GF-D8 (cell line): ENCODE results near the gene HM13.
"Not testable (repeated sequence)": the region's sequence is repeated elsewhere in the genome, so short reads cannot be mapped to it uniquely, and the experiment has no call there.

Source experiments
- DNase-seq: peaks from one replicate; lab custom pipeline; 2025; lab: John Stamatoyannopoulos, UW

The HM13 gene, protein sequence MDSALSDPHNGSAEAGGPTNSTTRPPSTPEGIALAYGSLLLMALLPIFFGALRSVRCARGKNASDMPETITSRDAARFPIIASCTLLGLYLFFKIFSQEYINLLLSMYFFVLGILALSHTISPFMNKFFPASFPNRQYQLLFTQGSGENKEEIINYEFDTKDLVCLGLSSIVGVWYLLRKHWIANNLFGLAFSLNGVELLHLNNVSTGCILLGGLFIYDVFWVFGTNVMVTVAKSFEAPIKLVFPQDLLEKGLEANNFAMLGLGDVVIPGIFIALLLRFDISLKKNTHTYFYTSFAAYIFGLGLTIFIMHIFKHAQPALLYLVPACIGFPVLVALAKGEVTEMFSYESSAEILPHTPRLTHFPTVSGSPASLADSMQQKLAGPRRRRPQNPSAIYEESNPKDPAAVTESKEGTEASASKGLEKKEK

DNA sequence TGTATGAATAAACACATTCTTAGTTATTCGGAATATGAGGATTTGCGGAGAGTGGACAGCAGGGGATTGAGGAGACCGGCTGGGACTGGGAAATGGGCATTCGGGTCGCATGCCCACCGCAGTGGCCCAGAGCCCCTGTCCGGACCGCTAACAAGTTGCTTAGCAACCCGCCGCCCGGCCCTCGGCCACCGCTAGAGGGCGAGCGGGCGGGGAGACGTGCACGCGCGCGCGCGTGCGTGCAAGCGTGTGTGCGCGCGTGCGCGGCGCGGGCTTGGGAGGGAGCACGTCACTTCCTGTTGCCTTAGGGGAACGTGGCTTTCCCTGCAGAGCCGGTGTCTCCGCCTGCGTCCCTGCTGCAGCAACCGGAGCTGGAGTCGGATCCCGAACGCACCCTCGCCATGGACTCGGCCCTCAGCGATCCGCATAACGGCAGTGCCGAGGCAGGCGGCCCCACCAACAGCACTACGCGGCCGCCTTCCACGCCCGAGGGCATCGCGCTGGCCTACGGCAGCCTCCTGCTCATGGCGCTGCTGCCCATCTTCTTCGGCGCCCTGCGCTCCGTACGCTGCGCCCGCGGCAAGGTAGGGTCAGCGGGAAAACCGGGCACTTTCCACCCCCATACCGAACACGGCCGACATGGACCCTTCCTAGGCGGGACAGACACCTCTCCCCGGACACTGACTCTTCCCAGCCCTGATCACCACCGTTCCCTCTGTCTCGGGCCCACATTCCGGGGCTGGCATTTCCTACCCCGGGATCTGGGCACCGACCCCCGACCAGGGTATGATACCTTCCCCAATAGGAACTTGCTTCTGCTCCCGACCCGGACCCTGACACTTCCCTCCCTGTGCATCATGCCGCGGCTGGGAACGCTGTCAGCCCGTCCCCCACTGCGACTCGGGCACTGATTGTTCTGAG is at the start of gene HM13:
Gene HM13, plus strand, starts transcription at position 289 of the 918 bp plus-strand sequence. Its CDS starts 110 bp downstream, at position 399.
- DNase-seq, result peak; percentile 67

GRCh38 chr20:31470946-31471345 is 43.3 kb upstream of the HM13 start:
- DNase-seq, result not testable (repeated sequence)

DNA sequence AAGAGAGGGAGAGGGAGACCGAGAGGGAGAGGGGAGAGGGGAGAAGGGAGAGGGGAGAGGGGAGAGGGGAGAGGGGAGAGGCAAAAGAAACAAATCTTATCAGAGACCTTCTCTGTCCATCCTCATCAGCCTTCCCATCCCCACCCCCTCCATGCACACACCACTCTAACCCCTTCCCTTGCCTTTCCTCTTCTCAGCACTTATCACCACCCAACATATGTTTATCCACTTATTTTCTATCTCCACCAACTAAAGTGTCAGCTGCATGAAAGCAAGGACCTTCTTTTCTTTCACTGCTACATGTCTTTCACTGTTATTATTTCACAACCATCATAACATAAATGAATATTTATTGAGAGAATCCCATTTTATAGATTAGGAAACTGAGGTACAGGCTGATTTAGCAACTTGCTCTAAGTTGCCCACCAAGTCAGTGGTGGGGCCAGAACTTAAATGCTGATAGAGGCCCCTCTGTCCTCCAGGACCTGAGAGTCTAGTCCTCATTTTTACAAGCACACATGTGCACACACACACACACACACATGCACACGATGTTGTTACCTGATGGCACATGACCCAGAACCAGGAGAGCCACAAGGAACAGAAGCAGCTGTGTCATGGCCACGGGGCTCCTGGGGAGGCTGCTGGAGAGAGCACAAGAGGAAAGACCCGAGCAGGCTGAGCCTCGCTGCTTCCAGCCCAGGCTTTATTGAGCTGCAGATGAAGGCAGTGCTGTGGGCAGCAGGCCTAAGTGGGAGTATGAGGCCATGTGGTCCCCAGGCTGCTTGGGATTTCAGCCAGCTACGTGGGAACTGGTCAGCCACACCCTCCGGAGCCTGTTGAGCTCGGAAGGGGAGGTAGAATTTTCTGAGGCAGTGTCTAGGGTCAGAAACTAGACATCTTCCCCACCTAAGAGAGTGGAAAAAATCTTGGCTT is 41.6 kb upstream of the HM13 start:
- DNase-seq, result no peak

GRCh38 chr20:31473331-31474096 is 40.7 kb upstream of the HM13 start:
- no peak for DNase-seq

DNA sequence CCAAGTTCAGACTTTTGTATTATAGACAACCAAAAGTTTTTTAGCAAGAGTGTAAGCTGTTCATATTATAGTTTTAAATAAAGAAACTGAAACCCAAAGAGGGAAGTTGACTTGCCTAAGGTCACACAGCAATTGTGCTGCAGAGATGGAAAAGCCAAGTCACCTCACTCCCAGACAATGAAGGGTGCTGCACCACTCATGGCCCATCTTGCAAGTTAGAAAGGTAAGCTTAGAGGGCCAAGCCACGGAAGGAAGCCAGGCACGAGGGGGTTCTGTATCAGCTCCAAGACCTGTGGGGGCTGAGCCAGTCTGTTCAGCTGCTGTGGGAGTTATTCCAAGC is 40.2 kb upstream of the HM13 start:
- DNase-seq, result no peak

DNA sequence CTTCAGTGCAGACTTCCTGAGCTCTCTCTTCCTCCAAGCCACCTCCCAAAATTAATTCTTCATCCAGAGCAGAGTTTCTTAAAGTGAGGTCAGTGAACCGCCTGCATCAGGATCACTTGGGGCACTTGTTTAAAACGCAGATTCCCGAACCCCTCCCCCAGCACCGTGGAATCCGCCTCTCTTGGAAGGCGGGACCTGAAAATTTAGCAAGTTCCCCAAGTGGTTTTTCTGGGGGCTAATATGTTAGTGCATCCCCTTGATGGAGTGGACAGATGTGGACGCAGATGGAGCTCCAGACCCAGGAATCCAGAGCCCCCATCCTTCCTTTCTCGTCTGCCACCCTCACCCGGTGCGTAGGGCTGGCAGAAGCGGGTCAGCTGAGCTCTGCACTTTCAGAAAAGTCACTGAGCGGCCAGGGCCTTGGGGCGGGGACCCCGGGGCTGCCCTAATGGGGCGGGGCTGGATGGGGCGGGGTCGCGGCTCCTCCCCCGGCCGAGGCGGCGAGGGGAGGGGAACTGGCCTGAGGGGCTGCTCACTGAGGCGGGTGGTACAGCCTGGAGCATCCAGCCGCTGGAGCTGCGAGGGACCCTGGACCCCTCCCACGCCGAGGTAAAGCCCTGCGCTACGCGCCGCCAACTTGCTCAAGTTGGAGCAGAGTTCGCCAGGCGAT is 39.3 kb upstream of the HM13 start, which contains the start of the genes DEFB124 and REM1:
Gene DEFB124, minus strand, starts transcription at position 370 of the 670 bp plus-strand sequence. CDS start 2,114 bp downstream, outside the sequence.
Gene REM1, plus strand, starts transcription at position 531 of the 670 bp plus-strand sequence. CDS start 1,158 bp downstream, outside the sequence.
- no peak for DNase-seq

GRCh38 chr20:31475472-31476293 is 38.6 kb upstream of the HM13 start:
- DNase-seq, result no peak

- DNase-seq, result no peak
Observed at GRCh38 chr20:31476294-31476585, 38.0 kb upstream of the HM13 start.

- DNase-seq, result no peak
Observed at GRCh38 chr20:31476643-31477215, 37.5 kb upstream of the HM13 start.

DNA sequence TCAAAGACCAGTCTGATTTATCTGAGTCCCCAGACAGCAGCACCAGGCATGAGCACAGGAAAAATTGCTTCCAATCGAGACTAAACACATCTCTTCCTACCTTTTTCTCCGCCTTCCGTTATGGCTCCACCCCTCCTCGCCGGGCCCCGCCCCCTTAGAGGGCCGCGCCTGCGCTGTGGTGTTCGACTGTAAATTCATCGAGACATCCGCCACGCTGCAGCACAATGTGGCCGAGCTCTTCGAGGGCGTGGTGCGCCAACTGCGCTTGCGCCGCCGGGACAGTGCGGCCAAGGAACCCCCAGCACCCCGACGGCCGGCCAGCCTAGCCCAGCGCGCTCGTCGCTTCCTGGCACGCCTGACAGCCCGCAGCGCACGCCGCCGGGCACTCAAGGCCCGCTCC is 30.2 kb upstream of the HM13 start:
- DNase-seq, result no peak

GRCh38 chr20:31485450-31486339 is 28.5 kb upstream of the HM13 start:
- DNase-seq, result no peak

DNA sequence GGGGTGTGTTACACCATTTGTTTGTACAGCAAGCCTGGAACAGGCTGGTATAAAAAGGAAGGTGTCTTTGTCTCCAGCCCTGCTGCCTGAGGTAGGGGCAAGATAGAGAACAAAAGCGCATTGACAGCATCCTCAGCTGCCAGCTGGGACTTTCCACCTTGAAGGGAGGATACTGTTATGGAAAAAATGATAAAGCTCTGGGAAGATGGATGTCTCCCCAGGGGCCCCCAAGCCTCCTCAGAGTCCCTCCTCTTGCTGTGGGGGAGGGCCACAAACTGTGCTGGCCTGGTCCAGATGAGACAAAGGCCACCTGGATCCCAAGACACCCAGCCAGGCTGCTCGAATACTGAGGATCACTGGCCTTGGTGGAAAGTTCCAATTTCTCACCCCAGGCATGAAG is 26.1 kb upstream of the HM13 start:
- no peak for DNase-seq

GRCh38 chr20:31489152-31489551 is 25.1 kb upstream of the HM13 start:
- DNase-seq, result no peak

DNA sequence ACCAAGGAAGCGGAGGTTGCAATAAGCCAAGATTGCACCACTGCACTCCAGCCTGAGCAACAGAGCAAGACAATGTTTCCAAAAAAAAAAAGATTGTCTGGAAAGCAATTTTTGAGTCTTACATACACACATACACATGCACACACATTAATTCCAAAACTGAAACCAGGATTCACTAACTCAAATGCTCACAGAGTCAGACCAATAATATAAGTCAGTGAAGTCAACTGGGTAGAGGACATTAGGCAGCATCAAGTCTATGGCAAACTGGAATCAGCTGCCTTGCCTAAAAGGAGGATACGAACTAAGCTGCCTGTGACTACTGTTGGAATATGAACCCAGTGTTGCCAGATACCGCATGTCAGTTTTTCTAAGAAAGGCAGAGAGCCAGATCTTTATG is 23.5 kb upstream of the HM13 start:
- no peak for DNase-seq

DNA sequence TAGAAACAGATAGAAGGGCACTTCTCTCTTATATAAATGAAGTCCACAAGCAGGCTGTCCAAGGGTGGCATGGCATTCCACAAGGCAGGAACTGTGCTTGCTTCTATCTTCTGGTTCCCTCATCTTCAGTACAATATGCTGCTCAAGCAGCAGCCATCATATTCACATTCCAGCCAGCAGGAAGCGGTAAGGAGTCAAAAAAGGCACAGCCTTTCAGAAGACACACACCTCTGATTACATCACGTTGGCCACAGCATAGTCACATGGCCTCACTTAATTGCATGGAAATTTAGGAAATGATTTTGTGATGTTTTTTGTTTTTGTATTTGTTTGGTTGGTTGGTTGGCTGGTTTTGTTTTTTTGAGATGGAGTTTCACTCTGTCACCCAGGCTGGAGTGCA is 20.1 kb upstream of the HM13 start:
- DNase-seq, result no peak

- no peak for DNase-seq
Observed at GRCh38 chr20:31496761-31497295, 17.4 kb upstream of the HM13 start.

- DNase-seq, result no peak
Observed at GRCh38 chr20:31497838-31498540, 16.3 kb upstream of the HM13 start.
